Colon (tissue), 2 donors: Measurements from ENCODE around the gene CCDC88C.

ENCODE experiments used
- FAIRE-seq: peaks from 2 replicates; lab custom pipeline; 2012; peaks lifted over from hg19 to GRCh38; lab: Jason Lieb, UNC
- donor health status: control.
- donor health status: control.

Gene CCDC88C

GRCh38 chr14:91366749-91367148 is 50.9 kb downstream of the CCDC88C start:
- no peak for FAIRE-seq

DNA sequence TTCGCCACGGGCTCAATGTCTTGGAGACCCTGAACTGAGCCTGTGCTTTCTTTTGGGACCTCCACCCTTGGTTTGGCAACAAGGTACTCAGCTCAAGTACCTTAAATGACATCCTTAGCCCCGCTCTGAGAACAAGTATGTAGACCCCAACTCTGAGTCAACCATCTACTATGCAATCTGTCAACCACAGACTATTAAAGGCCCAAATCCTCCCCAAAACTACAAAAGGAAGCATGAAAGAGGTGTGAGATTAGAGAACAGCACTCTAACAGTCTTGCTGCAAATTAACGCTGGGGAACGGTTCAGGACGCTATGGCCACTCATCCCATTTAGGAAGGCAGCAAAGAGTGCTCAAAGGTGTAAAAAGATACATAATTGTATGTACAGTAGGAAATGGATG is 52.1 kb downstream of the CCDC88C start:
- no peak for FAIRE-seq

DNA sequence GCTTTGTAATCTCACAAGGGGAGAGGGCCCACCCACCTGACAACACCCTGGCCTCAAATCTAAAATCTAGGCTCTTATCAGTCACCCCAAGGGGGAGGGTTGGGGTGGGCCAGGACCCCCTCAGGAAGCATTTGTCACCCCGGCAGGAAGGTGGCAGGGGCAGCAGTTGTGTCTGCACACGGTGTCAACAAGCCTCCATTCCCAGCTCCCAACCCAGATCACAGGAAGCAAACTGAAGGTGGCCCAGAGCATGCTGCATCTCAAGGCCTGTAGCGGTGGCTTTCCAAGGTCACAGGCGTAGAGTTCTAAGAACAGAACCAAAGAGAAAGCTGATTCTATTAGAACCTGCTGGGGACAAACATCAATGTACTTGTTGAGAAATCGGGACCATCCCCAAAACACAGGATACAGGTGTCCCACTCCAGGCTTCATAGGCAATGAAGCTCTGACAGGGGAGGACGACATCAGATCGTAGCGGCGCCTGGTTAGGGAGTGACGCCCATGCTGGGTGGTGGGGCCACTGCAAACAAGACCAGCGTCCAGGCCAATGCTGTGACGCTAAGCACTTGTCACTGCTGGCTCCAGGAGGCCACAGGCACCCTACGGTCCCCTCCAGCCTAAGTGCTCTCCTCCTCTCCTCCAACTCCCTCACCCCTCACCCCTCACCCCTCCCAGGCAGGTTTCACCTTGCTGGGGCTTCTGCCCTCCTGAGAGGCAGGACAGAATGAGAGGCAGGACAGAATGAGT is 52.9 kb downstream of the CCDC88C start:
- FAIRE-seq = no peak

DNA sequence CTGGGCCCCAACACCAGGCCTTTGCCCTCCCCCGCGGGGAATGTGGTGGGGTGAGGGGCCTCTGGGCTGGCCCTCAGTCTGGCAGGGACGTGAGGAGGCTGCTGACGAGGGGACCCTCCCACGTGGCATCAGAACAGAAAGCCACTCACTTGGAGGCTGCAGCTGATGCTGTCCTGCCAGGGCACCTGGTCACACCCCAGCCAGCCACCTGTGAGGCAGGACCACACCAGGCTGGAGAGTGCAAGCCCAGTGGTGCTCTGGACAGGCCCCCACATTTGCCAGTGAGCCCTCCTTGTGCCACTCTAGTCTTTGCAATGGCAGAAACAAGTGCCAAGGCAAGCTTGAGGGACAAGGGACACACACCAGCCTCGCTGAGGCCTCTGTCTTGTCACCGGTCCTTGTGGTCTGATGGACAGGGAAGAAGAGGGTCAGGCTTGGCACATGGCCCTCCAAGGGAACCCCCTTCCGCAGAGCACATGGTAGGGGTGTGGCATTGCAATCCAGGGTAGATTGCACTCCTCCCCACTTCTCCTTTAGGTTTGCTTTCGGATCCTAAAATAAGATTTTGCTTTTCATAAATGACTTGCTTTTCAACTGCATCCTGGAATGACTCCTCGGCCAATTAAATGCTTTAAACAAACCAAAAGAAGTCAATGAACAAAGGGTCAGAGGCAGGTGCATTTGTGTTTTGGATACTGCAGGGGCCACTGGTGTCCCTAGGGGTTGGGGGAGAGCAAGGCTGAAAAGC is 53.7 kb downstream of the CCDC88C start:
- no peak for FAIRE-seq

DNA sequence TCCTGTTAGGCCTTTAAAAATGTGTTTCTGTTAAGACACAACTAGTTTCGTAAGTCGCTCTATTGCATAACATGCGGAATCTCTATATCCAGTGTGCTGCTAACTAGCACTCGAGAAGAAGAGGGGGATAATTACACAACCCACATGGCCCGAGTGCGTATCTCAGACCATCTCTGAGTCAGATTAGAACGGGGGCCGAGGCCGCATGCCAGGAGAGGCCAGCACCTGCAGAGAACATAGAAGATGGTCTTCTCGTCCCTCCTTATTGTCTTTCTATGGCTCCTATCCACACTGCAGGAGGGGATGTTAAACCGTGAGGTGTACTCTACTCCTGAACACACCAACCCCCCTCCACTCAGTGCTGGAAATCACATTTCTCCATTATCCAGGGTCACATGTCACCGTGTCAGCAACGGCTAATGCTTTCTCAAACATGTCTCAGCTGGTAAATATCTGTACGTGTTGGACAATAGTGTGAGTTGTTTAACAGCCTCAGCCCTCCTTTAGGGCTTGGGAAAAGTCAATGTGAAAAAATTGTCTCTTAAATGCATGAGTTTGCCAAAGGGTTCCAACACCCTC is 56.3 kb downstream of the CCDC88C start:
- no peak for FAIRE-seq

DNA sequence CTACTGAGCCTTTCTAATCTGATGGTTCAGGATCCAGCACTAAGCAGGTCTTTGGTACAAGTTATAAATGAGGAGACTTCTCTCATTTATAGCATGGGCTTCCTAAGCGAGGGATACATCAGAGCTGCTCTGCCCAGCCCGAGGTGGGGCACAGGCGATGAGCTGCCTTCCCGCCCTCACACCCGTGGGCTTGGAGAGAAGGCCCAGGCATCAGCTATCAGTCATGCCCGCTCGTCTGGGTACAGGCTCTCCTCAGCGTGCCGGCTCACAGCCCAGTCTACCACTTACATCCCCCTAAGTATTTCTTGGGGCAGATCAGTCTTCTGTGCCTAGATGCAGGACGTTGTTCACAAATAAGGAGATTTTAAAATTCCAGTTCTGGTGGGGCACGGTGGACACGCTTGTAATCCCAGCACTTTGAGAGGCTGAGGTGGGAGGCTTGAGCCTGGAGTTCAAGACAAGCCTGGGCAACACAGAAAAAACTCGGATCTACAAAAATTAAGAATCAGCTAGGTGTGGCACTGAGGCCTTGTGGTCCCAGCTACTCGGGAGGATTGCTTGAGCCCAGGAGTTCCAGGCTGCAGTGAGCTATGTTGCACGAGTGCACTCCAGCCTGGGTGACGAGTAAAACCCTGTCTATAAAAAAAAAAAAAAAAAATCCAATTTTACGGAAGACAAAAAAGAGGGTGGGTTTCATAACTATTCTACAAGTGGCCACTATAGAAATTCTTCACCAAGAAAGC is 57.0 kb downstream of the CCDC88C start:
- no peak for FAIRE-seq

DNA sequence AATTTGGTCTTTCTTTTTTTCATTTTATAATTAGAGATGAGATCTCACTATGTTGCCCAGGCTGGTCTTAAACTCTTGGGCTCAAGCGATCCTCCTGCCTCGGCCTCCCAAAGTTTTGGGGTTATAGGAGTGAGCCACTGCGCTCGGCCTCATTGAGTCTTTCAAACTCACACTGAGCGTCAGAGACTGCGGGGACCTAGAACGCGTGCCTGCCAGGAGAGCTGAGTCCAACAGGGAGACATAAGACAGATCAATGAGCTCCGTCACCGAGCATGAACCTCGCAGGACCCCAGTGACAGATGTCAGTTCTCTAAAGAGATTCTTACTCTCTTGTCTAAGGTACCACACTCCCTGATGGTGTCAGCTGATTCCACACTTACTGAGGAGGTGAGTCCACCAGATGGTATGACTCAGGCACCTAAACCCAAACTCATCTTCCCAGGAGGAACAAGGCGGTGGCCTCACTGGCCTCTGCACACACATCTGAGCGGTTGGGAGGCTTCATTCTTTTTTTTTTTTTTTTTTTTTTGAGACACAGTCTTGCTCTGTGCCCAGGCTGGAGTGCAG is 58.9 kb downstream of the CCDC88C start:
- no peak for FAIRE-seq

- no peak for FAIRE-seq
Observed at GRCh38 chr14:91358025-91358319, 59.6 kb downstream of the CCDC88C start.

DNA sequence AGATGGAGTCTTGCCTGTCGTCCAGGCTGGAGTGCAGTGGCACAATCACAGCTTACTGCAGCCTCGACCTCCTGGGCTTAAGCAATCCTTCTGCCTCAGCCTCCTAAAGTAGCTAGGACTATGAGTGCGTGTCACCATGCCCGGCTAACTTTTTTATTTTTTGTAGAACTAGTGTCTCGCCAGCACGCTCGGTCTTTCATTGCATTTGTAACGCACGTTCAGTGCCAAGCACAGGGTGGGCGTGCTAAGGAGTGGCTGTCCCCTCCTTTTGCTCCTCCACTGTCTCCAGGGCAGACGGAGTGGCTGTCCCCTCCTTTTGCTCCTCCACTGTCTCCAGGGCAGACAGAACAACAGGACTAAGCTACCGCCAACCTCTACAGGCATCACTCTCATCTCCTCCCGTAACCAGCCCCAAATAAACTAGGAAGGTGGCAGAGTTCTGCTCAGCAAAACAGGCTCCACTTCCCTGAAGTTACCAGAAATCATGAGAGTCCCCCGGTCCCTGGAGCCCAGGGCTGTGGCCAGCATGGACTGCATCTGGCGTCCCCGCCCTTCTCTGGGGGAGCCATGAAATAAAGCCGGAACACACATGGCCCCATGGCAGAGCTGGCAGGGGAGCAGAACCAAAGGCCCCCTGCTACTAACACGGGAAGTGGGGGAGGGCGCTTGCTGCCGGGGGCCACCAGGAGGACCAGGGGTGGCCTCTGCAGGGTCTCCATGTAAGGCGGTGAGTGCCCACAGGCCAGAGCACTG is 60.2 kb downstream of the CCDC88C start:
- FAIRE-seq = no peak

DNA sequence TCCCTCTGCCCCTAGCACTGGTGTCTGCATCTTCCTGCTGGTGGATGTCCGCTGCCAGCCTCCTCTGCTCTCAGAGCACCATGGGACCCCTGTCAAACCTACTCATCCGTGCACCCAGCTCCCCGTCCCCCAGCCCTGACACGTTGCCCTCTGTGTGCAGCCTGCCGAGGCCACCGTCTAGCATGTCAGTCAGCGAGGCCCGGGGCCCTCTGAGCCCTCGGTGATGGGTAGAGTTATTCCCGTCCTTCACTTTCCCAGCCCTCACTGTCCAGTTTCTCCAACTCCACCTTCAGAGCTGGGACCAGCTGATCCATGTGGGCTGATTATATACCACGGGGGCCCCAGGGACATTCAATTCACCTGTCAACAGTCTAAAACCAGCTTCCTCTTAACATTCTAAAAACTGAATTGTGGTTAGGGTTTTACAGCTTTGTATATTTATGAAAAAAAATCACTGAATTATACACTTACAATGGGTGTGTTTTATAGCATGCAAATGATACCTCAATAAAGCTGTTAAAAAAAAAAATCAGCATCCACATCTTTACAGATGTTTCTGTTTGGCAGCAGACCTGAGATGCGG is 61.3 kb downstream of the CCDC88C start:
- FAIRE-seq = no peak

- FAIRE-seq = no peak
Observed at GRCh38 chr14:91354979-91355685, 62.5 kb downstream of the CCDC88C start.

DNA sequence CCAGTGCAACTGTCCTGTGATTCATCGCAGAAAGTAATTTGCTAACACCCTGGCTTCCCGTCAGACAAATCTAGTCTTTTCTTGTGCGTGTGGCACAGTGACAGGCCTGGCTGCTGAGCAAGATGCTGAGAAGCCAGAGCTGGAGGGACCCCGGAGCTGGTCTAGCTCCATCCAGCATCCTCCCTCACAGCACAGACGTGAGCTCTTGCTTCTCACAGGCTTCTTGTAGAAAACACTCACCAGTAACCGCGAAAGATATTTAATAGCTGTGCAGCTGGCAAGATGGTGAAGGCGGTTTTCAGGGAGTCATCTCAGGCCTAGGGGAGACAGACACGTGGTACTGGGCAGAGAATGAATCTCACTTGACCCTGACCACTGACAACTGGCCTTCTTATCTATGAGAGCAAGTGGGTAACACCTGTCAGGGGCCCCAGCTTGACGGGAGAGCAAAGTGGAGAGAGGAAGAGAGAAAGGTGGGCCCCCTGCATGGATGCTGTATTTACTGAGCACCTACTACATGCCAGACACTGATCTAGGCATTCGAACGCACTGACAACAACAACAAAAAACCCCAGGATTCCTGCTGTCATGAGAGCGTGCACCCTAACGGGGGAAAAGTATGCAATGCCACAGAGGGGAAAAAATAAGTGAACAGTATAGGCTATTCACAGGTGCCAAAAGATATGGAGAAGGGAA is 63.3 kb downstream of the CCDC88C start:
- FAIRE-seq = no peak

GRCh38 chr14:91352728-91353692 is 64.6 kb downstream of the CCDC88C start:
- FAIRE-seq = no peak

DNA sequence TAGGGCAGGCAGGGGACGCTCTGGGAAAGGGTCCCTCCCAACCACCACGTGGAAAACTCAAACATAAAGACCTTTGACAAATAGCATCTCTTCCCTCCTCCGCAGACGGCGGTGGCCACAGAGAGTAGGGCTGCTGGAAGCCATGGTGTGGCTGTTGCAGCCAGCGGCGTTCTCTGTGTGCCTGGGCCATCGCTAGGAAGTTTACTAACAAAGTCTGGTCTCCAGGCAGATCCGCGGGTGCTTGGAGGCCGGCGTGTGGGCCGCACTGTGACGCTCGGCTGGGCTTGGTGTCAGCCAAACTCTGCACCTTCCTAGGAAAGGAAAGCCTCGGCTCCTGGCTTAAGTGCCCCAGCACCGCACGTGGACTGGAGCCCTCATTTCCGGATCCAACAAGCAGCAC is 65.6 kb downstream of the CCDC88C start:
- FAIRE-seq = no peak

DNA sequence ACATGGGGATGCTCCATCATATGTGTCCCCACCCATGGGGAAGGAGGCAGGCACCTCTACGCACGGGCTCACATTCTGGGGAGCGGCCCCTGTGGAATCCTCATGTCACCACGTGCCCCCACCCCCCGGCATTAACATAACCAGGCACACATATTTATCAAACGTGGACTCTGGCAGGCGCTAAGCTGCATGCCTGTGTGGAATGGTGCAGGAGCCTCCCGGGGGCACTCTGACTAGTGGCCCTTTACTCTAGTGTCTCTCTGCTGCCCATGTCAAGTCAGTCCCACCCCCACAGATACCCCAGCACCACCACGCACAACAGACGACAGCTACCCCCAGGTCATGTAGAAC is 66.1 kb downstream of the CCDC88C start:
- FAIRE-seq = no peak

GRCh38 chr14:91350813-91351511 is 66.7 kb downstream of the CCDC88C start:
- no peak for FAIRE-seq

DNA sequence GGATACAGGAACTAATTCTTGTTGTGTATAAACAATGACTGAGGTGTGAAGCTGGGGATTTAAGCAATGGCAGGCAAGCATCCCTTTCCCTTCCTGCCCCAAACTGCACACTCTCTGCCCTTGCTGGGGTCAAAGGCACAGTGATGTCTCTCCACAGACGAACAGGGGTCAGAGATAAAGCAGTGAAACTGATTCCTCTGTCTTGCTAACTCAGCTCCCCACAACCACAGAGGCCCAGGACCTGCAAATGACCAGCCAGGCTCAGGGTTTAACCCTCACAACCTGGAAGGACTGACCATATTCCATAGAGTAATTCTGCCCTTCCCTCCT is 67.2 kb downstream of the CCDC88C start:
- FAIRE-seq = no peak

GRCh38 chr14:91349481-91350074 is 68.0 kb downstream of the CCDC88C start:
- no peak for FAIRE-seq
